ENCODE results near the gene METTL26. TPM values are rescaled to one million over a fixed set of nuclear protein-coding genes. Genes with fewer than 3 reads are reported as not detected.

Gene METTL26
- total RNA-seq, 1 donor from 2014 or later, result 68.1 TPM

- Mint-ChIP-seq H3K4me3 (ENCODE audit: unreplicated experiment) (no peak overlapping the region), H3K27ac (ENCODE audit: unreplicated experiment) (no peak overlapping the region), H3K27me3 (ENCODE audit: low read depth) (no peaks in the 10 kb centered on the region), H3K36me3 (ENCODE audit: low read depth) (no peaks in the 10 kb centered on the region), H3K9me3 (ENCODE audit: low read depth) (no peaks in the 10 kb centered on the region), H3K4me1 (ENCODE audit: low read depth) (peaks cover 2% of the 10 kb centered on the region)
- DNase-seq (ENCODE audit: low spot score), result no peak
- no peak for TF ChIP-seq CTCF (IDR thresholded peaks at IDR 0.05)
These were observed 26.1 kb downstream of the METTL26 start for GRCh38 chr16:609984-610383.

- Mint-ChIP-seq H3K4me3 (ENCODE audit: unreplicated experiment) (no peak overlapping the region), H3K36me3 (ENCODE audit: low read depth) (no peaks in the 10 kb centered on the region), H3K27me3 (ENCODE audit: low read depth) (no peaks in the 10 kb centered on the region), H3K9me3 (ENCODE audit: low read depth) (no peaks in the 10 kb centered on the region), H3K4me1 (ENCODE audit: low read depth) (peaks cover 2% of the 10 kb centered on the region), H3K27ac (ENCODE audit: unreplicated experiment) (peak overlapping the region; percentile 59)
- no peak for TF ChIP-seq CTCF (IDR thresholded peaks at IDR 0.05)
- DNase-seq (ENCODE audit: low spot score), result no peak
These were observed 26.8 kb downstream of the METTL26 start for GRCh38 chr16:609316-609715.

- H3K9me3 Mint-ChIP-seq (ENCODE audit: low read depth), result no peaks in the 10 kb centered on the region
- no peak for DNase-seq (ENCODE audit: low spot score)
- H3K27me3 Mint-ChIP-seq (ENCODE audit: low read depth), result no peaks in the 10 kb centered on the region
- H3K27ac Mint-ChIP-seq (ENCODE audit: unreplicated experiment), result no peak overlapping the region
- H3K4me1 Mint-ChIP-seq (ENCODE audit: low read depth), result peaks cover 2% of the 10 kb centered on the region
- H3K36me3 Mint-ChIP-seq (ENCODE audit: low read depth), result no peaks in the 10 kb centered on the region
- no peak for TF ChIP-seq CTCF (IDR thresholded peaks at IDR 0.05)
- no peak overlapping the region for H3K4me3 Mint-ChIP-seq (ENCODE audit: unreplicated experiment)
These were observed 28.1 kb downstream of the METTL26 start for GRCh38 chr16:608019-608418.

GRCh38 chr16:606656-607307 is 29.3 kb downstream of the METTL26 start:
- H3K4me1 Mint-ChIP-seq (ENCODE audit: low read depth), result peaks cover 2% of the 10 kb centered on the region
- H3K27ac Mint-ChIP-seq (ENCODE audit: unreplicated experiment), result no peak overlapping the region
- no peak overlapping the region for H3K4me3 Mint-ChIP-seq (ENCODE audit: unreplicated experiment)
- TF ChIP-seq CTCF (IDR thresholded peaks at IDR 0.05), result no peak
- H3K9me3 Mint-ChIP-seq (ENCODE audit: low read depth), result no peaks in the 10 kb centered on the region
- H3K36me3 Mint-ChIP-seq (ENCODE audit: low read depth), result no peaks in the 10 kb centered on the region
- no peaks in the 10 kb centered on the region for H3K27me3 Mint-ChIP-seq (ENCODE audit: low read depth)
- no peak for DNase-seq (ENCODE audit: low spot score)

- H3K9me3 Mint-ChIP-seq (ENCODE audit: low read depth), result no peaks in the 10 kb centered on the region
- no peaks in the 10 kb centered on the region for H3K36me3 Mint-ChIP-seq (ENCODE audit: low read depth)
- no peaks in the 10 kb centered on the region for H3K27me3 Mint-ChIP-seq (ENCODE audit: low read depth)
- no peak overlapping the region for H3K4me3 Mint-ChIP-seq (ENCODE audit: unreplicated experiment)
- no peak for DNase-seq (ENCODE audit: low spot score)
- no peak for TF ChIP-seq CTCF (IDR thresholded peaks at IDR 0.05)
- no peak overlapping the region for H3K27ac Mint-ChIP-seq (ENCODE audit: unreplicated experiment)
- no peaks in the 10 kb centered on the region for H3K4me1 Mint-ChIP-seq (ENCODE audit: low read depth)
These were observed 32.2 kb downstream of the METTL26 start for GRCh38 chr16:603933-604332.

Data from chondrocyte (in vitro differentiated cells).